Limb (tissue), 2 donors: ENCODE results near the gene UBE2D3.
"Not testable (repeated sequence)": the region's sequence is repeated elsewhere in the genome, so short reads cannot be mapped to it uniquely, and the experiment has no call there.

Source experiments
- DNase-seq, 2 donors: peaks; one replicate each; pipeline ENCODE4 v3.0.0-alpha.2; 2016; ENCODE audit errors: extremely low spot score in 2 of 2

UBE2D3 gene

DNA sequence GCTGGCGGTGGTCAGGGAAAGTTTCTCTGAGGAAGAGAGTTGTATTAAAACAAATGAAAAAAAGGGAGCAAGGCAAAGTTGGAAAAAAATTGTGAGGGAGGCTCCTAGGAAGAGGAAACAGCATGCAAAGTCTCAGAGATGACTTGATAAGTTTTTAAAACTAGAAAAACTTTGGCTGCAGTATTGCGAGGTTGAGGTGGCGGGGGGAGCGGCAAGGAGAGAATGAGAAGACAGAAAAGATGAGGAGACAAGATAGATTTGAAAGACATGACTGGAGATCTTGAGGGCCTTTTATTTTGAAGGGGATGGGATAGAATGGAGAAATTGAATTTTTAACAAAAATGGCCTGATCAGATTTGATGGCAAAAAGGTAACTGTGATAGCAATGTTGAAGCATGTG is 4.8 kb upstream of the UBE2D3 start:
- no peak for DNase-seq

GRCh38 chr4:102829803-102830202 is 2.5 kb upstream of the UBE2D3 start:
- DNase-seq: no peak

DNA sequence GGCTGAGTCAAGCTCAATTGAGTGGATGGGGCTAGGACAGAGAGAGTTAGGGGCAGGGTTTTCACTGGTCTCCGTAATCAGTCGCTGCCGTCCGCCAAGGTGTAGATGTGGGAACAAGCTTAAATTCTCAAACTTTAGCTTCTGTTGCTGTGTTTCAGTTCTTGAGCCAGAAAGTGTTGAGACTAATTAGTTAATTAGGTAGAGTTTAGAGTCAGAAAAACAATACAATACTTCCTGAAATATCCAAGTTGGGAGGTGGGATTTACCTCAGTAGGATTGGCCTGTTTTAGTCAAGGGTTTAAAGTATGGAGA is 1.1 kb upstream of the UBE2D3 start:
- DNase-seq: no peak

DNA sequence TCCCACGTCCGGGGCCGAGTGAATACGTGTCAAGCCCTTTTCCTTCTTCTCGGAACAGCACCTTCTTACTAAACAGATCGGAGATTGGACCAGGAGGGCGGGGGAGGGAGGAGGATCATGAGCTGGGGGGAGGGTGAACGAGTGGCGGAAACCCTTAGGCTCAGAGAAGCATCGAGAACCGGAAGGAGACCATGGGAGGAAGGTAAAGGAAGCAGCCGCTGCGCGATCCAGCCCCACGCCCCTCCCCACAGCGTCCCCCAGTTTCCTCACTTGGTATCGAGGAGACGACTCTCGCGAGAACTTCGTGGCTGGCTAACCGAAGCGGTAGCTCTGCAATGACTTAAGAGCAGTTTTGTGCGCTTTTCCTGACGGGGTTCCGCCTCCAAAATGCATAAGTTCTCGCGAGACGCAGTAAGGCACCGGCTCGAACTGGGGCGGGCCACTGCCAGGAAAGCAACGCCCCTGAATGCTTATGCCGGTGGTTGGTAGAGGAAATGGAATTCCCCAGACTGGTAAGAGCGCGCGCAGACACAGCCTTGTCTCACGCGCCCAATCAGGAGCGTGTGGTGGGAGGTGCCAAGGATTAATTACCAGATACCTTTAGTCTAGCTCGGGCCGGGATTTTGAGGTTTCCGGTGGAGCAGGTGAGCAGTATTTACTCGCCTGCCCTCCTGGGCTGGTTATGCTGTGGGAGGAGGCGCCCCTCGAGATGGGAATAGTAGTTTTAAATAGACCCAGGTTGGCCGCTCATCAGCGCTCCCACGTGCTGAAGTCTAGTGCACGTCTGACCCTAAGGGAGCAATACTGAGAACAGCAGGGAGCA is 534 bp upstream of the UBE2D3 start:
- peak; percentile 98 to 99 for DNase-seq

DNA sequence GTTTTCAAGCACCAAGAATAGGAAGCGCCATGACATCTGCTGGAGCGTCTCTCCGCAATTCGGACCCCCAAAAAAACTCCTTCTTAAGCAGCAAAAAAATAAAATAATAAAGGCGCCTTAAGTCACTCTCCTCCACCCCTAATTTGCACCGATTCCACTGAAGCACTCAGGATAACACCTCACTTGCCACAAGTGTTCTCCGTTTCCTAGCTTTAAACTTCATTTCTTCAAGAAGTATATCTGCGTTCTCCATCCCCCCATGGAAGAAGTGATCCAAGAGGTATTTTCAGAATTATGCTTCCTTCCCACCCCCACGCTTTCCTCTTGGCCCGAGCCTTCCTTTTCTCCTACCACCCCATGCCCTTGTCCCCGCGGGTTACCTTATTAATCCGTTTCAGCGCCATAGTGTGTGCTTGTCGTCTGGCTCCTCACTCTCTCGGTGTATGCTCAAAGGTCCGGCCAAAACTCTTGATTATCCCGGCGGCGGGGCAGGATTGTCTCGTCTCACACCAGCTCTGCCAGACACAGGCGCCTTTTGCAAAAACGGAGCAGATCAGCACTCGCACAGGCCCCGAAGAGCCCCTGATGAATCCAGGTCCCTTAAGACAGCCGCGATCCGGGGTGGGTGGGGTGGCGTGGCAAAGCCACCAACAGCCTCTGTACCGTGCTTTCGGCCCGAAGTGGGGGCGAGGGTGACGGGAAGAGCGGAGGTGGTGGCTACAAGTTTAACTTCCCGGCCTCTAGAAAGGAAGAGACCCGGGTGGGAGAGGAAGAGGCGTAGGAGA is 1.1 kb downstream of the UBE2D3 start:
- DNase-seq: no peak

GRCh38 chr4:102825261-102826091 is 1.9 kb downstream of the UBE2D3 start:
- DNase-seq: peak; percentile 59 to 67

- no peak for DNase-seq
These were observed 3.0 kb downstream of the UBE2D3 start for GRCh38 chr4:102824398-102824797.

GRCh38 chr4:102823897-102824296 is 3.5 kb downstream of the UBE2D3 start:
- no peak for DNase-seq

DNA sequence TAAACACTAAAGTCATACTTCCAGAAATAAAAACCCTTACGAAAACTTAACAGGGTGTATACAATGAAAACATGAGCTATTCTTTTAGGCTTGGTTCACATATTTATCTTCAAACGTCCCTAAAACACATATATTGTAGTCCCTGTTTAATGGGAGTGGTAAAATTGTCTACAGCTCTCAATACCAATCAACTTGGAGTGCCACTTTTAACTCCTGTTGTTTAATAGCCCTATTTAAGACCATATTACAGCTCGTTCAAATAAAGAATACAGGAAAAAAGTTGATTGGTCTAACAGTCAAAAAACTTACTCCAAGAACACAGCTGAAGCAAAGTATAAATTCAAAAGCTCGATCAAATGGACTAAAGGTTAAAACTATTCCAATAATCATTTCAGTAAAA is 3.9 kb downstream of the UBE2D3 start:
- DNase-seq: no peak

DNA sequence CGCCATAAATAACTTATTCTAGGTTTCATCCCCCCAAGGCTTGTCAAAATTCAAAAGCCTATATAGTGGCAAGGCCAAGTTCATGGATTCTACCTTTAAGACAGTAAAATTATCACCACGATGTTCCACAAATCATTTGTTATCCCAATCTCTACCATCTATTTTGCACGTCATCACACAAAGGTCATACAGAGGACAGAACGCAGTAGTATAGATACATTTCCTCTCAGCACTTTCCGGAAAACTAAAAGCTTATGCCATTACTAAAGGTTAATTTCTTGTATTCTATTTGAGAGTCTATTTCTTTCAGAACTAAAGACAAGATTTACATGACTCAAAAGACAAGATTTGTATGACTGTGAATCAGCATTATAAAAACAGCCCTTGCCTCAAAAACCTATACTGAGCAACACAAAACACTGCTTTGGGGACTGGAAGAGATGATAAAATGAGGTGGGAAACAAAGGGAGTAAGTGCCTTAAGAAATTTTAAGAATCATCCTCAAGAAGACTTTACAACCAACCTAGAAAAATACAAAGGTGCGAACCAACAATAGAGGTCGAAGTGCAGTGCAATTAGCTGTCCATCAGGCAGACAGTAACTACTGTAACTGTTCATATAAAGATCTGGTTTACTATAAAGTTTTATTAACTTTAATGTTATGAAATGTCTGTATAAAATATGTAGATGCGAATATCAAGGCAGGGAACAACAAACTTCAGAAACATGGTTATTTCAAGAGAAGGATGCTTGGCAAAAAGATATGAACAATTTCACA is 7.6 kb downstream of the UBE2D3 start:
- DNase-seq: no peak

DNA sequence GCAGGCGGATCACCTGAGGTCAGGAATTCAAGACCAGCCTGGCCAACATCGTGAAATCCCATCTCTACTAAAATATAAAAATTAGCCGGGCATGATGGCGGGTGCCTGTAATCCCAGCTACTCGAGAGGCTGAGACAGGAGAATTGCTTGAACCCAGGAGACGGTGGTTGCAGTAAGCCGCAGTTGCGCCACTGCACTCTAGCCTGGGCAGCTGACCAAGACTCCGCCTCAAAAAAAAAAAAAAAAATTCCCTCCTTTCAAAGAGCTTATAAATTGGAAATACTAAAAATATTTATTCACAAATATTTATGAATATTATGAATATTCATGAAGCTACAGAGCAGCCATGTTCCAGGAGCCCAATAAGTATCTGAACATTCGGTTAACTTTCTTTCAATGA is 8.3 kb downstream of the UBE2D3 start:
- DNase-seq: not testable (repeated sequence)

- no peak for DNase-seq
These were observed 9.6 kb downstream of the UBE2D3 start for GRCh38 chr4:102817613-102818268.

- no peak for DNase-seq
These were observed 10.2 kb downstream of the UBE2D3 start for GRCh38 chr4:102817021-102817605.

DNA sequence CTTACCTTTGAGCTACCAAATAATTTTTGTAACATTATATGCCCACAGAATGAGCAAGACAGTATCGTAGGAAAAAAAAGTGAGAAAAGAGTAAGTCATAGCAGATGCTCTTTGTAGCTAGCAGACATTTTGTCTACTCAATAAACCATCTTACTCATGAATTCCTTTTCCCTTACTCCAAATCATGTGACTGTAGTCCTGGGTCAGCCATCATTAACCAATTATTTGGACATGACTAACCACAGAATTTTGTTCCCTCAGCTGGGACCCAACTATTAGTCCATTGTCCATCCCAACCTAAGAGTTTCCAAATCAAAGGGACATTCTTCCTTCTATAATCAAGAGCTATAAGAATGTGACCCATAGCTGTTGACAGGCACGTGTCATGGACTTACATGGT is 11.4 kb downstream of the UBE2D3 start:
- DNase-seq: no peak

DNA sequence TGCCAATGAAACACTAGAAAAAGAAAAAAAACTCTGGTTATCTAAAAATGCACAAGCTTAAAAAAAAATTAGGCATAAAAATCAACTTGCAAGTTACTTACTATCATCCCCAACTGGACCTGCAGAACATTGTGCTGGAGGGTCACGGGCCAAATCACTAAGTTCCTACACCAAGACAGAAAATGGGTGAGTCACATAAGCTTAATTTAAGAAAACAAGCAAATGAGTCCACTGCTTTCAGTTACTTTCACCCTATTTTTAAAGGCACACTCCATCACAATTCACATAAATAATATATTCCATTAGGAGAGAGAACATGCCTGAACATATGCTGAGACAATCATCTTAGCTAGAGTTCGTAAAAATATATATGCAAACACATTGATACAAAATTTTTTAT is 17.7 kb downstream of the UBE2D3 start:
- no peak for DNase-seq

DNA sequence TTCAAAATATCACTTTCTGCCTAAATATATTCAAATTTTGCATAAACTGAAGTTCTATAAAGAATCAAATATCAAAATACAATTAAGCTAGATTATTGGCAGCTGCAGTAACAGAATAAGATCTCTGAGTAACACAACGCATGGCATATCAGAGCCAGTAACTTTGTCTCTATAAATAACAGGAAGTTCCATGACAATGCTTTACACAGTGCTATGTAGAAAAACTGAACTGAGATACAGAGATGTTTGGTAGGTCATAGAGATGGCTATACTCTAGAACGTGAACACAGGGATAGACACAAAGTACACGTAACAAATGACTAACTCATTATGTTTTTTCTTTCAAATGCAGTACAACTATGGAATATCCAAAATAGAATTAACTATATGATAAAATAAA is 18.2 kb downstream of the UBE2D3 start:
- DNase-seq: no peak

DNA sequence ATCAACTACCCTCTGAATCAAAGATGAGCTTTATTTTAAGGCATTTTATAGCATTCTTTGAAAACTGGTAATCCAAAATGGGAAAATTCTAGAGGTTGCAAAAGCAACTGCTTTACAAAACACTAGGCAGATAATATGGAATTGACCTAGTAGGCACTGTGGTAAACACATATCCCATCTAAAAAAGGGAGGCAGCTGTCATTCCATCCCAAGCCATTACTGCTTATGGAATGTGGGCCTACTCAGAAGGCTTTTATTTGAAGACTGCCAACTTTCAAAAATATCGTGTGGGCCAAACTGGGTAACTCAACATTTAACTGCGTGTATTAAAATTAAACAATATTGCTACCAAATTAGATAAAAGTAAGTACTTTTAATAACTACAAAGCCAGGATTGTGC is 19.3 kb downstream of the UBE2D3 start:
- no peak for DNase-seq

DNA sequence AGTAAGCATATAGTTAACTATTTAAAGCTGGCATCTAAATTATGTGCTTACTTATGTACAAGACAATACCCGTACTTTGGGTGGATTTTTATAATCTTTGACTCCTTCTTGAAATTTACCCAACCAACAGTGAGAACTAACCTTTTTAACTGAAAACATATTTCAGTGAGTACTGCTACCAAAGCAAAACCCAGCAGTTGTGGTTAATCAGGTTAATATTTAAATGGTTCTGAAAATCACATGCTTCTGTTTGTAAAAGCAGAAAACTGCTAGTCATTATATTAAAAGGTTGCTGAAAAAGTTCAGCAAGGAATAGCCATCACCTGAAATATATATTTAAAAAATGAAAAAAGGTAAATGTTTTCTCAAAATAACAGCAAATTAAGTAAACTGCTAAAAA is 20.0 kb downstream of the UBE2D3 start:
- DNase-seq: no peak

DNA sequence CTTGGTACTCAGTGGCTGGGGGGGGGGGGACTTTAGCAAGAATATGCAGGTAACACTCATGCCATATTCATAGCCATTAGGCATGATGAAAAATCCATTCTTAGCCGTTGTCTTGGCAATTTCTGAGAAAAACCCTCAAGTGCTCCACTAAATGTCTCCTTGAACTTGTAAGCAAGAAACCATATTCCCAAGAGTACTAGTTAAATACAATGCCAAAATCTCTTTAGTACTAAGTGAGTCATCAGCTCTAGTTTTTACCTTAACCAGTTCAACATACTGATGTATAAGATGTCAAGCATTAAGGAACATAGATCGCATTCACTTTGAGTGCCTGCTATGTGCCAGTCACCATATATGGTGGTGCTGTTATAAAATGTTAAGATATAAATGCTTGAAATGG is 27.5 kb downstream of the UBE2D3 start:
- DNase-seq: no peak

GRCh38 chr4:102794999-102795398 is 32.4 kb downstream of the UBE2D3 start:
- no peak for DNase-seq
